NCI-H146 treated with DMSO at 0.1 percent for 48 hours (cell line): ENCODE results near the gene RELB.

ENCODE experiments used
- DNase-seq: peaks from one replicate; lab custom pipeline; 2025; ENCODE audit not compliant: unreplicated experiment; lab: John Stamatoyannopoulos, UW

Gene RELB

GRCh38 chr19:45019187-45019586 is 17.9 kb downstream of the RELB start:
- no peak for DNase-seq

GRCh38 chr19:45020071-45020470 is 18.8 kb downstream of the RELB start:
- DNase-seq = no peak

- DNase-seq = no peak
Observed at GRCh38 chr19:45021971-45022370, 20.7 kb downstream of the RELB start.

GRCh38 chr19:45023048-45023447 is 21.8 kb downstream of the RELB start:
- no peak for DNase-seq

- DNase-seq = no peak
Observed at GRCh38 chr19:45025264-45025663, 24.0 kb downstream of the RELB start.

- DNase-seq = no peak
Observed at GRCh38 chr19:45027371-45027770, 26.1 kb downstream of the RELB start.

GRCh38 chr19:45030825-45031224 is 29.6 kb downstream of the RELB start:
- DNase-seq = no peak

GRCh38 chr19:45032421-45032820 is 31.2 kb downstream of the RELB start:
- no peak for DNase-seq

GRCh38 chr19:45035755-45036154 is 34.5 kb downstream of the RELB start:
- DNase-seq = no peak

GRCh38 chr19:45037393-45038169 is 36.3 kb downstream of the RELB start:
- no peak for DNase-seq

- DNase-seq = peak; percentile 92
Observed at GRCh38 chr19:45038931-45039893, 37.9 kb downstream of the RELB start, which contains the start of gene CLASRP. Gene CLASRP, plus strand, starts transcription at chr19:45039045. Its CDS starts 1,168 bp downstream, at chr19:45040213.

- no peak for DNase-seq
Observed at GRCh38 chr19:45040059-45040771, 39.0 kb downstream of the RELB start.

- DNase-seq = no peak
Observed at GRCh38 chr19:45041125-45041524, 39.9 kb downstream of the RELB start.

GRCh38 chr19:45045671-45046353 is 44.5 kb downstream of the RELB start:
- peak; percentile 13 for DNase-seq

GRCh38 chr19:45046355-45046754 is 45.1 kb downstream of the RELB start:
- DNase-seq = no peak

GRCh38 chr19:45047188-45047797 is 46.0 kb downstream of the RELB start:
- no peak for DNase-seq

- no peak for DNase-seq
Observed at GRCh38 chr19:45049073-45049736, 47.9 kb downstream of the RELB start.

- DNase-seq = no peak
Observed at GRCh38 chr19:45050036-45050435, 48.8 kb downstream of the RELB start.

- no peak for DNase-seq
Observed at GRCh38 chr19:45051929-45052579, 50.8 kb downstream of the RELB start.
